Right hindlimb (tissue), 1 donor: ENCODE measurements around the gene TMF1.

Experiments used
- DNase-seq: peaks from one replicate; pipeline ENCODE4 v3.0.0-alpha.2; 2018

TMF1 gene

GRCh38 chr3:69079269-69080159 lies 27.4 kb upstream of the TMF1 start:
- DNase-seq, result no peak

- no peak for DNase-seq
Measured at GRCh38 chr3:69072928-69073327, 20.8 kb upstream of the TMF1 start.

- DNase-seq, result no peak
Measured at GRCh38 chr3:69066121-69066520, 14.0 kb upstream of the TMF1 start.

GRCh38 chr3:69065318-69065964 lies 13.3 kb upstream of the TMF1 start:
- DNase-seq, result no peak

GRCh38 chr3:69063636-69064035 lies 11.5 kb upstream of the TMF1 start:
- DNase-seq, result no peak

- no peak for DNase-seq
Measured at GRCh38 chr3:69059688-69060087, 7.6 kb upstream of the TMF1 start.

GRCh38 chr3:69058947-69059224 lies 6.8 kb upstream of the TMF1 start:
- DNase-seq, result no peak

GRCh38 chr3:69058180-69058946 lies 6.2 kb upstream of the TMF1 start:
- DNase-seq, result no peak

GRCh38 chr3:69052472-69052898 lies 352 bp upstream of the TMF1 start:
- no peak for DNase-seq

- DNase-seq, result no peak
Measured at GRCh38 chr3:69048990-69049389, 3.1 kb downstream of the TMF1 start.

- no peak for DNase-seq
Measured at GRCh38 chr3:69044608-69045007, 7.5 kb downstream of the TMF1 start.

GRCh38 chr3:69033470-69033869 lies 18.7 kb downstream of the TMF1 start:
- no peak for DNase-seq

GRCh38 chr3:69032737-69033136 lies 19.4 kb downstream of the TMF1 start:
- no peak for DNase-seq

GRCh38 chr3:69032142-69032541 lies 20.0 kb downstream of the TMF1 start:
- DNase-seq, result no peak

GRCh38 chr3:69031635-69032034 lies 20.5 kb downstream of the TMF1 start:
- DNase-seq, result no peak

GRCh38 chr3:69020857-69021256 lies 31.3 kb downstream of the TMF1 start:
- DNase-seq, result no peak

- DNase-seq, result no peak
Measured at GRCh38 chr3:69020424-69020823, 31.7 kb downstream of the TMF1 start.

GRCh38 chr3:69016901-69017300 lies 35.2 kb downstream of the TMF1 start:
- no peak for DNase-seq

GRCh38 chr3:69016102-69016501 lies 36.0 kb downstream of the TMF1 start:
- DNase-seq, result no peak

GRCh38 chr3:69014022-69014580 lies 38.0 kb downstream of the TMF1 start:
- DNase-seq, result no peak

- DNase-seq, result peak; percentile 91
Measured at GRCh38 chr3:69013253-69014021, 38.7 kb downstream of the TMF1 start, which contains the start of gene EOGT. EOGT (minus strand) TSS chr3:69013684; CDS start chr3:69009846, 3,838 bp downstream.

GRCh38 chr3:69012800-69013252 lies 39.3 kb downstream of the TMF1 start:
- DNase-seq, result peak; percentile 70
